Measurements from ENCODE around the gene YTHDF1.
A peak's percentile ranks its signal among the peaks of the same experiment; 100 is the strongest.

Gene YTHDF1

DNA sequence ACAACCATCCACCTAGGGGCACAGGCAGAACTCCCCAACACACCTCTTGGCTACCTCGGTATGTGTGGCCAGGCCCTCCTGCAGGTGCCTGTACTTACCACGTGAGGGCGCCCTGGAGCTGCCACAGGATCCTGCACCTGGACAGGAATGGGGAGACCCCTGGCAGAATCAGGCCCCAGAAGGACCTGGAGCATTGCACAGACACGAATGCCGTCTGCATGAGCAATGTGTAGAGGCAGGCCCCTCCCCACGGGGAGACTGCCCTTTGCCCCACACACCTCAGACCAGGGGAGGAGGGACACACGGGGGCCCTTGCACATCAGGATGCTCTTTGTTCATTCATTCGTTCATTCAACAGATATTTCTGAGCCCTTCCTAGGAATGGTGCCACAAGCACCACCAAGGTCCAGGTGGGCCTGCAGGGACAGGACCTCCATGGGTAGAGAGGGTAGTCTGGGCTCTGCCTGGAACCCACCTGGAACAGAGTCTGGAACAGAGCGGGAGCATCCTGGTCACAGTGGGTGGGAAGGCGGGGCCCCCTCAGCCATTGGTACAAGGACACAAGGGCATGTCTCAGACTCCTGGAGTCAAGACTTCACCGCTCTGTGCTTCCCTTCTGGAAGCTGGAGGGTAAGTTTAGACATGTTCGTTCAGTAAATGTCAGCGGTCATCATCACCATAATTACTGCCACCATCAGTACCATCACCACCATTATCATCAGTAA lies 32.3 kb downstream of the YTHDF1 start:
- Histone ChIP-seq H3K9me3 (ENCODE audit: severe bottlenecking) (no peaks in the 10 kb centered on the region), H3K4me3 (ENCODE audit: severe bottlenecking) (no peak overlapping the region), H3K4me1 (ENCODE audit: insufficient read depth, poor library complexity, severe bottlenecking) (no peaks in the 10 kb centered on the region), H3K36me3 (ENCODE audit: low read depth) (no peaks in the 10 kb centered on the region), H3K27ac (ENCODE audit: poor library complexity, severe bottlenecking) (no peak overlapping the region), H3K27me3 (ENCODE audit: insufficient read depth, poor library complexity, severe bottlenecking) (peaks cover 35% of the 10 kb centered on the region)
- DNase-seq (ENCODE audit: low spot score) (no peak), ATAC-seq (ENCODE audit: low read depth) (peak; percentile 26)
- TF ChIP-seq, protein P1, sequence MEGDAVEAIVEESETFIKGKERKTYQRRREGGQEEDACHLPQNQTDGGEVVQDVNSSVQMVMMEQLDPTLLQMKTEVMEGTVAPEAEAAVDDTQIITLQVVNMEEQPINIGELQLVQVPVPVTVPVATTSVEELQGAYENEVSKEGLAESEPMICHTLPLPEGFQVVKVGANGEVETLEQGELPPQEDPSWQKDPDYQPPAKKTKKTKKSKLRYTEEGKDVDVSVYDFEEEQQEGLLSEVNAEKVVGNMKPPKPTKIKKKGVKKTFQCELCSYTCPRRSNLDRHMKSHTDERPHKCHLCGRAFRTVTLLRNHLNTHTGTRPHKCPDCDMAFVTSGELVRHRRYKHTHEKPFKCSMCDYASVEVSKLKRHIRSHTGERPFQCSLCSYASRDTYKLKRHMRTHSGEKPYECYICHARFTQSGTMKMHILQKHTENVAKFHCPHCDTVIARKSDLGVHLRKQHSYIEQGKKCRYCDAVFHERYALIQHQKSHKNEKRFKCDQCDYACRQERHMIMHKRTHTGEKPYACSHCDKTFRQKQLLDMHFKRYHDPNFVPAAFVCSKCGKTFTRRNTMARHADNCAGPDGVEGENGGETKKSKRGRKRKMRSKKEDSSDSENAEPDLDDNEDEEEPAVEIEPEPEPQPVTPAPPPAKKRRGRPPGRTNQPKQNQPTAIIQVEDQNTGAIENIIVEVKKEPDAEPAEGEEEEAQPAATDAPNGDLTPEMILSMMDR (IDR thresholded peaks at IDR 0.05; ENCODE audit: poor library complexity, severe bottlenecking) = peak; percentile 98

DNA sequence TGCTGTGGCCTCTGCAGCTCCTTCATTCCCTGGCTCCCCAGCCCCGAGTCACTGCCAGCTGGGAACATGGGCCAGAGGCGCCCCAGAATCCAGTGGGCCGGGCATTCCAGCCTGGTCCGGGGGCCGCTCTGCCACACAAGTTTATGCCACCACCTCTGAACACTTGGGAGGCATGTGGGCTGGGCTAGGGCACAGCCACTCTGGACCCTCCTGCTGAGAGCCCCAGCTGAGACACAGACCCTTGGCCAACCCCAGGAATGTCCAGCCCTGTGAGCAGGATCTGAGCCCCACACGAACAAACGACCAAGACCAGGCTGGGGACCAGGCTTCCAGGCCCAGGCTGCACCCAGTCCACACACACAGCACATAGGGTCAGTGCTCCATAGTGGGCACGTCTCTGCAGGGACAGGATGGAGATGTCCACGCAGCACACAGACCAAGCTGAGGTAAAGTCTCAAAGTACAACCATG lies 33.0 kb downstream of the YTHDF1 start:
- TF ChIP-seq, protein P1 (IDR thresholded peaks at IDR 0.05; ENCODE audit: poor library complexity, severe bottlenecking) = no peak
- Histone ChIP-seq H3K4me1 (ENCODE audit: insufficient read depth, poor library complexity, severe bottlenecking) (no peaks in the 10 kb centered on the region), H3K27me3 (ENCODE audit: insufficient read depth, poor library complexity, severe bottlenecking) (peaks cover 41% of the 10 kb centered on the region), H3K27ac (ENCODE audit: poor library complexity, severe bottlenecking) (no peak overlapping the region), H3K36me3 (ENCODE audit: low read depth) (no peaks in the 10 kb centered on the region), H3K4me3 (ENCODE audit: severe bottlenecking) (no peak overlapping the region), H3K9me3 (ENCODE audit: severe bottlenecking) (no peaks in the 10 kb centered on the region)
- DNase-seq (ENCODE audit: low spot score) (no peak), ATAC-seq (ENCODE audit: low read depth) (peak; percentile 4)

DNA sequence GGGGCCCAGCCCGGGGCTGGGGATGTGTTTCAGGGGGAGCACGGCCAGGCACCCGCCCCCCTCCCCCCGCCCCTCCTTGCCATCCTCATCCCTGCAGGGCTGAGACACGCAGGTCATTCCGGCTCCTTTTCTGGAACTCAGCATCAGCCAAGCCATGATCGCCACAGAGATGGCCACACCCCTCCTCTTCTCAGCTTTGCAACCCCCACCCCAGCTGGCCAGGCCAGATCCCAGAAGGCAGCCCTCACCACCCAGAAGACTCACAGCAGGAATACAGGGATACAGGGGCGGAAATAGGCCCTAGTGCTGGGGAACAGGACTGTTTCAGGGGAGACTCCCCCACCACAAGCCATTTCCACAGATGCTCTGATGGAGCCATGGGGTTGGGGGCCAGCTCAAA lies 33.5 kb downstream of the YTHDF1 start:
- no peaks in the 10 kb centered on the region for H3K36me3 ChIP-seq (ENCODE audit: low read depth)
- no peak for ATAC-seq (ENCODE audit: low read depth)
- no peak for DNase-seq (ENCODE audit: low spot score)
- peaks cover 46% of the 10 kb centered on the region for H3K27me3 ChIP-seq (ENCODE audit: insufficient read depth, poor library complexity, severe bottlenecking)
- H3K9me3 ChIP-seq (ENCODE audit: severe bottlenecking) = no peaks in the 10 kb centered on the region
- TF ChIP-seq, protein P1 (IDR thresholded peaks at IDR 0.05; ENCODE audit: poor library complexity, severe bottlenecking) = no peak
- no peaks in the 10 kb centered on the region for H3K4me1 ChIP-seq (ENCODE audit: insufficient read depth, poor library complexity, severe bottlenecking)
- H3K4me3 ChIP-seq (ENCODE audit: severe bottlenecking) = no peak overlapping the region
- no peak overlapping the region for H3K27ac ChIP-seq (ENCODE audit: poor library complexity, severe bottlenecking)

DNA sequence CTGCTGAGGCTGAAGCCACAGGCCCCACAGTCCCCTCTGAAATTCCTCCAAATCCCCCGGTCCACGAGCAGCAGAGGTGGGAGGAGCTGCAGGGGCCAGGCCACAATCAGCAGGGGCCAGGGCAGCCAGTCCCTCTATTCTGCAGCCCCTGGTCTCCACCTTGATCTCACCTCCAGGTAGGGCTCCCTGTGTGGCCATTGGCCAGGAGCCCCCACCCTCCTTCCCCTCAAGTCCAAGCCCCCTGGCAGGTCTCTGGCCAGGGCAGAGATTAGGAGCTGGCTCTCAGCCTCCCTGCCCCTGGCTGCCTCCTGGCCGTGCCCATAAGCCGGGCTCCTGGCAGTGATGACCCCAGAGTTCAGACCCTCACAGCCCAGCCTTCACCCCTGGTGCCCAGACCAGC lies 34.7 kb downstream of the YTHDF1 start:
- ATAC-seq (ENCODE audit: low read depth) = no peak
- Histone ChIP-seq H3K27ac (ENCODE audit: poor library complexity, severe bottlenecking) (no peak overlapping the region), H3K4me3 (ENCODE audit: severe bottlenecking) (no peak overlapping the region), H3K27me3 (ENCODE audit: insufficient read depth, poor library complexity, severe bottlenecking) (peaks cover 58% of the 10 kb centered on the region), H3K4me1 (ENCODE audit: insufficient read depth, poor library complexity, severe bottlenecking) (no peaks in the 10 kb centered on the region), H3K9me3 (ENCODE audit: severe bottlenecking) (no peaks in the 10 kb centered on the region), H3K36me3 (ENCODE audit: low read depth) (no peaks in the 10 kb centered on the region)
- no peak for DNase-seq (ENCODE audit: low spot score)
- TF ChIP-seq, protein P1 (IDR thresholded peaks at IDR 0.05; ENCODE audit: poor library complexity, severe bottlenecking) = no peak

DNA sequence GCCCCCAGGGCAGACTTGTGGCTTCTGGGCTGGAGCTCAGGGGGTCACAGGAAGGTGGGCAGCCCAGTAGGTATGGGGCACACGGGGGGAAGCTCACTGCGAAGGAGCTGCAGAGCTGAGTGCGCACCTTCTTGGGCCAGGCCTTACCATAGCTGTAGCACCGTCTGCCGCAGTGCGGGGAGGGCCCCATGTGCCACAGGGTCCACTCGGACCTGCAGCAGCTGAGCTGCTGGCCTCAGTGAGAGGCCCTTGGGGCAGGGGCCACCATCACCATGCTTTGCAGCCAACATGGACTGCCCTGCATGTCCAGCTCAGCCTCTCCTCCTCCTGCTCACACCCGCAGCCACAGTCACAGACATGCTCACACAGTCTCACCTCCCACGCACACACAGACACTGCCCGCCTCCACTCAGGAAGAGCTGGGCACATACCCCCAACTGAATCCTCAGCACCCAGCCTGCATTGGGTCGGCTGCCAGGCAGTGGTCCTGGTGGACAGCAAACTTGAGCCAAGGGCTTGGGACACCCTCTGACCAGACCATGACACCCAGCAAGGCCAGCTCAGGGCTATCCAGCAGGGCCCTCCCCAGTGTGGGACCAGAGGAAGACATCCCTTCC lies 35.3 kb downstream of the YTHDF1 start:
- Histone ChIP-seq H3K4me3 (ENCODE audit: severe bottlenecking) (no peak overlapping the region), H3K27ac (ENCODE audit: poor library complexity, severe bottlenecking) (no peak overlapping the region), H3K27me3 (ENCODE audit: insufficient read depth, poor library complexity, severe bottlenecking) (peaks cover 64% of the 10 kb centered on the region), H3K4me1 (ENCODE audit: insufficient read depth, poor library complexity, severe bottlenecking) (no peaks in the 10 kb centered on the region), H3K9me3 (ENCODE audit: severe bottlenecking) (no peaks in the 10 kb centered on the region), H3K36me3 (ENCODE audit: low read depth) (no peaks in the 10 kb centered on the region)
- TF ChIP-seq, protein P1 (IDR thresholded peaks at IDR 0.05; ENCODE audit: poor library complexity, severe bottlenecking) = no peak
- no peak for ATAC-seq (ENCODE audit: low read depth)
- no peak for DNase-seq (ENCODE audit: low spot score)

Measured in RWPE2 (cell line).